ENCODE results near the gene NRXN3.

NRXN3 gene

DNA sequence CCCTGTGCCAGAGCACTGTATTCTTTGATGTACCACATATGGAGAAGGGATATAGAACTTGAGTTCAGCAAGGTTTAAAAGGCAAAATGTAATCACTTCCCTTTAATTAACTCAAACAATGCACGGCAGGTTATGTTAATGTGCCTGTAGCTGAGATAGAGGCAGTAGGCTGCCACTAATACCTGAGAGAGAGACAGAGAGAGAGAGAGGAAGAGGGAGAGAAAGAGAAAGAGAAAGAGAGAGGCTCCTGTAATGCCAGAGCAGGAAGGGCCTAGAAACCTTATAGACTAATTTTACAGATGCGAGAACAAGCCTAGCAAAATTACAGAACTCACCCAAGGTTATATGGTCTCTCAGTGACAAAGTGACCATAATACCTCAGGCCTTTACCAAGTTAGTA, 679.8 kb downstream of the NRXN3 start:
- H3K4me3 ChIP-seq (ENCODE audit: low read length): no peak overlapping the region
- no peak for DNase-seq (ENCODE audit: low read depth)
- TF ChIP-seq, protein P1, sequence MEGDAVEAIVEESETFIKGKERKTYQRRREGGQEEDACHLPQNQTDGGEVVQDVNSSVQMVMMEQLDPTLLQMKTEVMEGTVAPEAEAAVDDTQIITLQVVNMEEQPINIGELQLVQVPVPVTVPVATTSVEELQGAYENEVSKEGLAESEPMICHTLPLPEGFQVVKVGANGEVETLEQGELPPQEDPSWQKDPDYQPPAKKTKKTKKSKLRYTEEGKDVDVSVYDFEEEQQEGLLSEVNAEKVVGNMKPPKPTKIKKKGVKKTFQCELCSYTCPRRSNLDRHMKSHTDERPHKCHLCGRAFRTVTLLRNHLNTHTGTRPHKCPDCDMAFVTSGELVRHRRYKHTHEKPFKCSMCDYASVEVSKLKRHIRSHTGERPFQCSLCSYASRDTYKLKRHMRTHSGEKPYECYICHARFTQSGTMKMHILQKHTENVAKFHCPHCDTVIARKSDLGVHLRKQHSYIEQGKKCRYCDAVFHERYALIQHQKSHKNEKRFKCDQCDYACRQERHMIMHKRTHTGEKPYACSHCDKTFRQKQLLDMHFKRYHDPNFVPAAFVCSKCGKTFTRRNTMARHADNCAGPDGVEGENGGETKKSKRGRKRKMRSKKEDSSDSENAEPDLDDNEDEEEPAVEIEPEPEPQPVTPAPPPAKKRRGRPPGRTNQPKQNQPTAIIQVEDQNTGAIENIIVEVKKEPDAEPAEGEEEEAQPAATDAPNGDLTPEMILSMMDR (conservative IDR thresholded peaks at IDR 0.05; ENCODE audit: low read depth, low read length): no peak

DNA sequence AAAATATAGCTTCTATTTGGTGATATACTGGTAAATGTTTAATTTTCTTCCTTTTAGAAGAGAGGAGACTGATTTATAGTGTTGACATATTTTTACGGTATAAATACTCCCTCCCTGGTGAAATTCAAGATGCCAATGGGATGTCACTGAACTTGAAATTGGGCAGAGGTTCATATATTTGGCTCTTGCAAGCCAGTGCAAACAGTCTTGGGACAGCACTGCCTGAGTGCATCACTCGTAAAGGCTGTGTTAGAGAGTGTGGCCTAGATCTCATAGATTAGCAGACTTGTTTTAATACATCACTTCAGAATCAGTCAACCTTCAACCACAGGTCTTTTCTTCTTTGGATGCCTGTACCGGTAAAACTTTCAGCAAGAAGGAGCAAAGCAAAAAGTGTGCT, 681.0 kb downstream of the NRXN3 start:
- DNase-seq (ENCODE audit: low read depth): no peak
- no peak overlapping the region for H3K4me3 ChIP-seq (ENCODE audit: low read length)
- TF ChIP-seq, protein P1 (conservative IDR thresholded peaks at IDR 0.05; ENCODE audit: low read depth, low read length): no peak

DNA sequence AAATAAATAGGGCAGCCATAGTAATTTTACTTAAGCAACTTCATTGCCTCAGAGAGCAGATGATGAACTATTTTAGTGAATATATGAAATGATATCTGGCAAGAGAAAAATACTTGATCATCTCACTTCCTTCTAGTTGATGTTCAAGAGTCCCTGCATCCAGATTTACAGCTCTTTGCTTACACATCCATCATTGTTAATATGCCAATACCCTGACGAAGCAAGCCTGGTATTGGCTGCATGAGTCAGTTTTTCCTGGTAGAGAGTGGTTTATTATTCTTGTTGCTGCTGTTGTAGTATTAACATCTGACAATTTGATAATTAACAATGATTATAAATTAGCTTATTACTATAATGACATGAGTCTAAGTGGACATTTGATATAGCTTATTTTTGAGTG, 681.9 kb downstream of the NRXN3 start:
- DNase-seq (ENCODE audit: low read depth): no peak
- no peak overlapping the region for H3K4me3 ChIP-seq (ENCODE audit: low read length)
- TF ChIP-seq, protein P1 (conservative IDR thresholded peaks at IDR 0.05; ENCODE audit: low read depth, low read length): no peak

DNA sequence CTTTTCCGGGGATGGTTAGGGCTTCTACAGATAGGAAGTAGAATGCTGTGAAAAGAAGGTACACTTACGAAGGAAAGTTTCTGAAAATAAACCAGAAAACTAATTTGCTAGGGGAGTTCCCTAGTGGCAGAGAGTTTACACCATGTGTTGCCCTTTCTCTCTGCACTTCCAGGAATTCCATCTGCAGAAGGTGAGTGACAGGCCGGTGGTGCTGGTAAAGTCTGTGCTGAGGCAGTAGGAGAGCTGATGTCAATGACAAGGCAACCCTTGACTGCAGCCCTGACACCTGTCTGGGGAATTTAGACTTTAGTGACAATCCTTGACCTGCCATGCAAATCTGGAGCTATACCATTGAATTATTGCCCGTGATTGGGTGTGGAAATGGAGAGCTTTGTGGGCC, 687.8 kb downstream of the NRXN3 start:
- no peak overlapping the region for H3K4me3 ChIP-seq (ENCODE audit: low read length)
- DNase-seq (ENCODE audit: low read depth): no peak
- TF ChIP-seq, protein P1 (conservative IDR thresholded peaks at IDR 0.05; ENCODE audit: low read depth, low read length): no peak

DNA sequence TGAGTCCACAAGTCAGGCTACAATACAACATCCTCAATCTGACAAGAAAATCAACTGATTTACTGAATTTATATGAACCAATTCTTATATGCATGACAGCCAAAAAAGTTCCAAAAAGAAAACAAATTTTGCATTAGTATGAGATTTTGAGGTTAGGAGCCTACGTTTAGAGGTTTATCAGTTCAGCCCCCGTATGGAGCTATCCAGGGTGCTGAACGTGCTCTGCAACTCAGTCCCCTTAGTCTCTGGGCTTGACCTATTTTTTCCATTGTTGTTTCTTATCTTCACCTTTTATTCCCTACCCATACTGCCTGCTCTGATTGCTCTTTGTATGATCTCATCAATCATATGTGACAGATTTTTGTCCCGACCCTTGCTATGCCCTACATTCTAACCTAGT, 693.0 kb downstream of the NRXN3 start:
- TF ChIP-seq, protein P1 (conservative IDR thresholded peaks at IDR 0.05; ENCODE audit: low read depth, low read length): no peak
- DNase-seq (ENCODE audit: low read depth): no peak
- no peak overlapping the region for H3K4me3 ChIP-seq (ENCODE audit: low read length)

DNA sequence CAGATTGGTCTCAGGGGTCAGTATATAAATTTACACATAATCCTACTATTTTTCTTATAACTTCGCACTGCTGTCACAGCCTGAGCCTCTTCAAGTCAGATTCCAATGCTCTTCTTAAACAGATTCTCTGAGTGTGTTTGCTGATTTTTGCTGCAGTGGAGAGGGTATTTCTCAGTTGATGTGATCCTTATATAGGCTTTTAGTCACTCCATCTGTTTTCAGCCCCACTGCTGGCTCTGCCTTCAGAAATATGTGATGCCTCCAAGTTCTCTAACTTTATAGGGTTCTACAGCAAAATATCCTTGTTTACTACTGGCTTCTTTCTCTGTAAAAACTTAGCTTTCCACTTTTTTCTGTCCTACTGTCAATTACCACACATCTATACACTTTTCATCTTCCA, 702.7 kb downstream of the NRXN3 start:
- DNase-seq (ENCODE audit: low read depth): no peak
- no peak overlapping the region for H3K4me3 ChIP-seq (ENCODE audit: low read length)
- TF ChIP-seq, protein P1 (conservative IDR thresholded peaks at IDR 0.05; ENCODE audit: low read depth, low read length): no peak

DNA sequence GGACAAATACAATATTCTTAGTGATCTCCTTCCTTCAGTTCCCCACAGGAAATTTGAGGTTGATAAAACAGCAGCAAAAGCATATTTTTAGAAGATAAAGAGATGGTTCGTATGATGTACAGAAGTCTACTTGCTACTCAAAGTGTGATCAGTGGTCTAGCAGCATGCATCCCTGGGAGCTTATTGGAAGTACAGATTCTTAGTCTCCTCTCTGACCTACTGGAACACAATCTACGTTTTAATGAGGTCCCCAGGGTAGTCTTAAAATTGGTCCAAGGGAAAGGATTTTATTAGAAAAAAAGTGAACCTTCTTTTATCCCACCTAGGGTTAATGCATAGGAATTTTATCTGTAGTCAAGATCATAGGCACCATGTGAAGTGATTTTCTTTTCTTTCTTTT, 703.4 kb downstream of the NRXN3 start:
- H3K4me3 ChIP-seq (ENCODE audit: low read length): no peak overlapping the region
- DNase-seq (ENCODE audit: low read depth): no peak
- TF ChIP-seq, protein P1 (conservative IDR thresholded peaks at IDR 0.05; ENCODE audit: low read depth, low read length): no peak
